ENCODE results near the gene KCNRG.

DNA sequence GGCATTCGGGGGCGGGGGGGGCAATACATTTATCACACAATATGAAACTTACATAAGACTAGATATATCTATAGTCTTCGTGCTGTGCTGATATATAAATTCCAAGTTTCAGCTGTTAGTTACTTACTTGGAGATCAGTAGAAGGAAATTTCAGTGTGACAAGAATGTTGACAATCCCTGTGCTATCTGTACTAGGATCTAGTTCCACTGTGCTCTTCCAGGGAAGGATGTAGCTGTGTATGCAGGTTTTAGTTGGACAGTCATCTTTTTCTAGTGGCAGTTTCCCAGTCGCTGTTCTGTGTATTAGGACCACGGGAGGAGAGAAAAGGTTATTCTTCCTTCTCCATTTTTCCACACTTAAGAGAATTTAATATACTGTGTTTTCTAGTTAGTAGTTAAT, 21.6 kb upstream of the KCNRG start:
- TF ChIP-seq CTCF (IDR thresholded peaks at IDR 0.05): no peak
- no peak for TF ChIP-seq POLR2A (IDR thresholded peaks at IDR 0.05)
- no peak for TF ChIP-seq POLR2AphosphoS5 (IDR thresholded peaks at IDR 0.05)
- no peak for TF ChIP-seq EP300 (IDR thresholded peaks at IDR 0.05)

Measured in sigmoid colon (tissue), 4 donors.